HEK293 (cell line): Measurements from ENCODE around the gene PCCA.
A peak's percentile ranks its signal among the peaks of the same experiment; 100 is the strongest.
"Not testable (repeated sequence)": the region's sequence is repeated elsewhere in the genome, so short reads cannot be mapped to it uniquely, and the experiment has no call there.

Experiments
- CTCF ChIA-PET: fragments of 350-600 bp; formaldehyde crosslinking; extraction: SDS; loops from one replicate; lab custom pipeline; 2021; ENCODE audit warnings: antibody characterized with exemption; lab: Yijun Ruan, JAX
- POLR2A ChIA-PET: fragments of 300-600 bp; formaldehyde crosslinking; extraction: SDS; loops from one replicate; lab custom pipeline; 2020; ENCODE audit warnings: antibody characterized with exemption, inconsistent platforms; lab: Yijun Ruan, JAX
- H3K27ac ChIP-seq: fragments of 200-500 bp; sonication (Bioruptor generic); 2 replicates; pipeline ENCODE4 v1.5.1; 2014; ENCODE audit warnings: low read depth, low read length, control low read depth, inconsistent platforms; ENCODE audit errors: extremely low read depth
- H3K36me3 ChIP-seq, 2 experiments: fragments of 200-500 bp in 1 of 2; sonication (Bioruptor generic) in 1 of 2; 1 replicate in 1 of 2; 2 replicates in 1 of 2; pipeline ENCODE4 v1.5.1; 2014 to 2017; ENCODE audit warnings: inconsistent platforms in 2 of 2, low read length in 2 of 2; ENCODE audit not compliant: control insufficient read depth in 2 of 2, insufficient read depth in 1 of 2
- H3K4me1 ChIP-seq: fragments of 200-500 bp; sonication (Bioruptor generic); 2 replicates; pipeline ENCODE4 v1.5.1; 2014; ENCODE audit warnings: mild to moderate bottlenecking, low read length, inconsistent platforms; ENCODE audit not compliant: control insufficient read depth, insufficient read depth
- H3K4me3 ChIP-seq: 2 replicates; pipeline ENCODE4 v1.5.1; 2011; ENCODE audit warnings: low read depth, mild to moderate bottlenecking, control low read depth, low read length, moderate library complexity
- H3K9me3 ChIP-seq: fragments of 200-500 bp; sonication (Bioruptor generic); 2 replicates; pipeline ENCODE4 v1.5.1; 2014; ENCODE audit warnings: low read depth, low read length, inconsistent platforms; ENCODE audit not compliant: control insufficient read depth, insufficient read depth
- EGR2 ChIP-seq: fragments of 450-650 bp; formaldehyde crosslinking; IDR thresholded peaks from 2 replicates; pipeline ENCODE4 v1.5.1; 2016; ENCODE audit warnings: low read depth, missing biosample characterization, missing genetic modification characterization
- GFI1B ChIP-seq: fragments of 450-650 bp; formaldehyde crosslinking; IDR thresholded peaks from 2 replicates; pipeline ENCODE4 v1.5.1; 2016; ENCODE audit warnings: missing biosample characterization, missing genetic modification characterization
- KLF16 ChIP-seq: fragments of 450-650 bp; formaldehyde crosslinking; IDR thresholded peaks from 2 replicates; pipeline ENCODE4 v1.5.1; 2017; ENCODE audit warnings: missing biosample characterization, missing genetic modification characterization
- KLF8 ChIP-seq: fragments of 450-650 bp; formaldehyde crosslinking; IDR thresholded peaks from 2 replicates; pipeline ENCODE4 v1.5.1; 2016; ENCODE audit warnings: missing biosample characterization, missing genetic modification characterization
- MYNN ChIP-seq: fragments of 450-650 bp; formaldehyde crosslinking; IDR thresholded peaks from 2 replicates; pipeline ENCODE4 v1.5.1; 2016; ENCODE audit warnings: missing biosample characterization, missing genetic modification characterization, borderline replicate concordance
- TCF7L2 ChIP-seq: IDR thresholded peaks from 2 replicates; pipeline ENCODE4 v1.6.1; 2011; ENCODE audit warnings: low read depth, mild to moderate bottlenecking, inconsistent platforms, low read length, moderate library complexity, borderline replicate concordance
- ZBTB17 ChIP-seq: fragments of 450-650 bp; formaldehyde crosslinking; IDR thresholded peaks from 2 replicates; pipeline ENCODE4 v1.5.1; 2016; ENCODE audit warnings: missing biosample characterization, missing genetic modification characterization
- ZBTB48 ChIP-seq: fragments of 450-650 bp; formaldehyde crosslinking; IDR thresholded peaks from 2 replicates; pipeline ENCODE4 v1.5.1; 2016; ENCODE audit warnings: missing biosample characterization, missing genetic modification characterization
- ZFP37 ChIP-seq: fragments of 450-650 bp; formaldehyde crosslinking; IDR thresholded peaks from 2 replicates; pipeline ENCODE4 v1.5.1; 2016; ENCODE audit warnings: missing biosample characterization, missing genetic modification characterization
- ZNF302 ChIP-seq: fragments of 450-650 bp; formaldehyde crosslinking; IDR thresholded peaks from 2 replicates; pipeline ENCODE4 v1.5.1; 2016; ENCODE audit warnings: missing biosample characterization, missing genetic modification characterization, low read depth
- ZNF366 ChIP-seq: fragments of 450-650 bp; formaldehyde crosslinking; conservative IDR thresholded peaks from 2 replicates; pipeline ENCODE4 v1.5.1; 2016; ENCODE audit warnings: missing biosample characterization, missing genetic modification characterization
- ZNF514 ChIP-seq: fragments of 450-650 bp; formaldehyde crosslinking; IDR thresholded peaks from 2 replicates; pipeline ENCODE4 v1.5.1; 2016; ENCODE audit warnings: missing biosample characterization, missing genetic modification characterization
- ZNF530 ChIP-seq: fragments of 450-650 bp; formaldehyde crosslinking; IDR thresholded peaks from 2 replicates; pipeline ENCODE4 v1.5.1; 2016; ENCODE audit warnings: low read depth, missing biosample characterization, missing genetic modification characterization
- ZNF549 ChIP-seq: fragments of 450-650 bp; IDR thresholded peaks from 2 replicates; pipeline ENCODE4 v1.5.1; 2018; ENCODE audit warnings: missing biosample characterization, missing genetic modification characterization, mild to moderate bottlenecking, inconsistent platforms, moderate library complexity
- ZNF624 ChIP-seq: fragments of 450-650 bp; formaldehyde crosslinking; IDR thresholded peaks from 2 replicates; pipeline ENCODE4 v1.5.1; 2017; ENCODE audit warnings: missing biosample characterization, missing genetic modification characterization
- ZNF629 ChIP-seq: fragments of 450-650 bp; formaldehyde crosslinking; IDR thresholded peaks from 2 replicates; pipeline ENCODE4 v1.5.1; 2017; ENCODE audit warnings: missing biosample characterization, missing genetic modification characterization
- ZNF843 ChIP-seq: fragments of 450-650 bp; formaldehyde crosslinking; IDR thresholded peaks from 2 replicates; pipeline ENCODE4 v1.5.1; 2016; ENCODE audit warnings: missing biosample characterization, missing genetic modification characterization
- ZSCAN16 ChIP-seq: fragments of 450-650 bp; formaldehyde crosslinking; IDR thresholded peaks from 2 replicates; pipeline ENCODE4 v1.5.1; 2016; ENCODE audit warnings: missing biosample characterization, missing genetic modification characterization
- ZSCAN18 ChIP-seq: fragments of 450-650 bp; formaldehyde crosslinking; IDR thresholded peaks from 2 replicates; pipeline ENCODE4 v1.5.1; 2016; ENCODE audit warnings: missing biosample characterization, missing genetic modification characterization
- TF ChIP-seq, protein P1 (sequence below): fragments of 450-650 bp; formaldehyde crosslinking; IDR thresholded peaks from 2 replicates; pipeline ENCODE4 v1.5.1; 2016; ENCODE audit warnings: missing biosample characterization, missing genetic modification characterization

The PCCA gene

DNA sequence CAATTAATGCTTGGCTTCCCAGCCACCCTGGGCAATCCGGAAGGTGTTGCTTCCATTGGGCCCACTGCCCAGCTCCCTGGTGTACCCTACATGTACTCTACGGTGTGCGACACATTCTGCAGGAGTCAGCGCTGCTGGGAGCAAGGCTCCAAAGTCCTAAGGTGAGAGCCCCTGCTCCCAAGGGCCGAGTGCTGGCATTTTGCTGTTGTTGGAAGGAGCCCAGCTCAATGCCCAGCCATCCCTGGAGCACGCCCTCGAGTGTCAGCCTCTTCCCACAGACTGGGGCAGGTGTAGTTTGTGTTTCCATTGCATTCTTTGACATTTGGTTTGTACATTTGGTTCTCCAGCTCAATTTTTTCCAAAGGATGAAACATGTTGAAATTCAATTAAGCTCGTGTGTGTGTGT is 435.1 kb downstream of the PCCA start:
- H3K27ac ChIP-seq: no peak overlapping the region
- no peaks in the 10 kb centered on the region for H3K9me3 ChIP-seq
- H3K4me1 ChIP-seq: no peaks in the 10 kb centered on the region
- H3K4me3 ChIP-seq: no peak overlapping the region
- POLR2A ChIA-PET: no interaction called here
- CTCF ChIA-PET: interaction anchor here (0.7 kb wide), 1 partner anchor 19 kb away, joined by 3 read pairs; no protein-coding TSS in a partner anchor
- no peak for TF ChIP-seq ZSCAN18
- TF ChIP-seq ZNF530 (tag by site-specific recombination): no peak
- TF ChIP-seq KLF8 (tag by site-specific recombination): no peak
- TF ChIP-seq KLF16: no peak
- no peak for TF ChIP-seq ZSCAN16 (tag by site-specific recombination)
- TF ChIP-seq ZNF629 (tag by site-specific recombination): no peak
- TF ChIP-seq ZNF624: no peak
- no peak for TF ChIP-seq ZNF843 (tag by site-specific recombination)
- no peak for TF ChIP-seq EGR2 (tag by site-specific recombination)
- TF ChIP-seq, protein P1, sequence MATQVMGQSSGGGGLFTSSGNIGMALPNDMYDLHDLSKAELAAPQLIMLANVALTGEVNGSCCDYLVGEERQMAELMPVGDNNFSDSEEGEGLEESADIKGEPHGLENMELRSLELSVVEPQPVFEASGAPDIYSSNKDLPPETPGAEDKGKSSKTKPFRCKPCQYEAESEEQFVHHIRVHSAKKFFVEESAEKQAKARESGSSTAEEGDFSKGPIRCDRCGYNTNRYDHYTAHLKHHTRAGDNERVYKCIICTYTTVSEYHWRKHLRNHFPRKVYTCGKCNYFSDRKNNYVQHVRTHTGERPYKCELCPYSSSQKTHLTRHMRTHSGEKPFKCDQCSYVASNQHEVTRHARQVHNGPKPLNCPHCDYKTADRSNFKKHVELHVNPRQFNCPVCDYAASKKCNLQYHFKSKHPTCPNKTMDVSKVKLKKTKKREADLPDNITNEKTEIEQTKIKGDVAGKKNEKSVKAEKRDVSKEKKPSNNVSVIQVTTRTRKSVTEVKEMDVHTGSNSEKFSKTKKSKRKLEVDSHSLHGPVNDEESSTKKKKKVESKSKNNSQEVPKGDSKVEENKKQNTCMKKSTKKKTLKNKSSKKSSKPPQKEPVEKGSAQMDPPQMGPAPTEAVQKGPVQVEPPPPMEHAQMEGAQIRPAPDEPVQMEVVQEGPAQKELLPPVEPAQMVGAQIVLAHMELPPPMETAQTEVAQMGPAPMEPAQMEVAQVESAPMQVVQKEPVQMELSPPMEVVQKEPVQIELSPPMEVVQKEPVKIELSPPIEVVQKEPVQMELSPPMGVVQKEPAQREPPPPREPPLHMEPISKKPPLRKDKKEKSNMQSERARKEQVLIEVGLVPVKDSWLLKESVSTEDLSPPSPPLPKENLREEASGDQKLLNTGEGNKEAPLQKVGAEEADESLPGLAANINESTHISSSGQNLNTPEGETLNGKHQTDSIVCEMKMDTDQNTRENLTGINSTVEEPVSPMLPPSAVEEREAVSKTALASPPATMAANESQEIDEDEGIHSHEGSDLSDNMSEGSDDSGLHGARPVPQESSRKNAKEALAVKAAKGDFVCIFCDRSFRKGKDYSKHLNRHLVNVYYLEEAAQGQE (tag by site-specific recombination): no peak
- no peak for TF ChIP-seq ZNF302 (tag by site-specific recombination)
- no peak for TF ChIP-seq ZBTB17 (tag by site-specific recombination)
- no peak for TF ChIP-seq ZNF549 (tag by site-specific recombination)
- TF ChIP-seq ZNF514 (tag by site-specific recombination): no peak
- TF ChIP-seq ZBTB48 (tag by site-specific recombination): no peak
- TF ChIP-seq GFI1B (tag by site-specific recombination): no peak
- no peak for TF ChIP-seq TCF7L2
- no peak for TF ChIP-seq ZFP37 (tag by site-specific recombination)
- TF ChIP-seq MYNN (tag by site-specific recombination): no peak
- H3K36me3 ChIP-seq: no peaks in the 10 kb centered on the region

DNA sequence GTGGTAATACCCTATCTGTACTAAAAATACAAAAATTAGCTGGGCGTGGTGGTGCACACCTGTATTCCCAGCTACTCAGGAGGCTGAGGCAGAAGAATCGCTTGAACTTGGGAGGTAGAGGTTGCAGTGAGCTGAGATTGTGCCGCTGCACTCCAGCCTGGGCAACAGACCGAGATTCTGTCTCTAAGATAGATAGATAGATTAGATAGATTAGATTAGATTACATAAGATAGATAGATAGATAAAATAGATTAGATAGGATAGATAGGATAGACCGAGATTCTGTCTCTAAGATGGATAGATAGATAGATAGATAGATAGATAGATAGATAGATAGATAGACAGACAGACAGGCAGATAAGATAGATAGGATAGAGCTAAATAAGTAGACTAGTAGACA is 435.8 kb downstream of the PCCA start:
- 0 out of 2 replicates have a peak, but pooled peaks have one; percentile 17 for TF ChIP-seq ZNF366 (tag by site-specific recombination)
- TF ChIP-seq, all 188 proteins: peak for 1; not testable (repeated sequence) for 187
- H3K36me3 ChIP-seq, POLR2A ChIA-PET, H3K4me1 ChIP-seq, H3K27ac ChIP-seq, H3K9me3 ChIP-seq, H3K4me3 ChIP-seq: not testable (repeated sequence)
- CTCF ChIA-PET: interaction anchor here (0.7 kb wide), 2 partner anchors 12 to 19 kb away, joined by 3 read pairs; no protein-coding TSS in a partner anchor
